K562 (cell line): ENCODE measurements around the gene TEX52. TPM values are rescaled to one million over a fixed set of nuclear protein-coding genes. Genes with fewer than 3 reads are reported as not detected.

Source experiments
- AFF1 ChIP-seq, 2 experiments: fragments of 450-650 bp; IDR thresholded peaks; 2 replicates each; pipeline ENCODE4 v1.6.1; 2018; ENCODE audit warnings: mild to moderate bottlenecking in 2 of 2, low read depth in 1 of 2; ENCODE audit not compliant: partially characterized antibody in 2 of 2
- BCLAF1 ChIP-seq, 2 experiments: fragments of 450-650 bp in 1 of 2; IDR thresholded peaks; 2 replicates each; pipeline ENCODE4 v1.6.1; 2011 to 2017; ENCODE audit warnings: low read depth in 2 of 2, antibody characterized with exemption in 1 of 2, borderline replicate concordance in 1 of 2, low read length in 1 of 2, mild to moderate bottlenecking in 1 of 2, mixed read lengths in 1 of 2; ENCODE audit not compliant: control insufficient read depth in 1 of 2
- CBX2 ChIP-seq: fragments of 200-600 bp; sonication (generic); IDR thresholded peaks from one replicate; pipeline ENCODE4 v1.6.1; 2012; ENCODE audit warnings: mild to moderate bottlenecking, low read length, inconsistent platforms; ENCODE audit not compliant: insufficient read depth, poor library complexity, severe bottlenecking
- CBX3 ChIP-seq, 2 experiments: IDR thresholded peaks; 1 replicate in 1 of 2; 2 replicates in 1 of 2; pipeline ENCODE4 v1.6.1; 2012; ENCODE audit warnings: inconsistent platforms in 2 of 2, low read length in 2 of 2, borderline replicate concordance in 1 of 2, control low read depth in 1 of 2
- FUS ChIP-seq: fragments of 200-400 bp; formaldehyde crosslinking; optimal IDR thresholded peaks from 2 replicates; pipeline ENCODE3; 2017; ENCODE audit warnings: low read depth, low read length
- NFE2L1 ChIP-seq: fragments of 450-650 bp; IDR thresholded peaks from 2 replicates; pipeline ENCODE4 v1.6.1; 2016; ENCODE audit warnings: missing genetic modification characterization, low read depth, mild to moderate bottlenecking, missing compliant biosample characterization, moderate library complexity, borderline replicate concordance
- NR0B1 ChIP-seq: fragments of 450-650 bp; IDR thresholded peaks from one replicate; pipeline ENCODE4 v1.6.1; 2018; ENCODE audit warnings: mild to moderate bottlenecking, moderate library complexity; ENCODE audit not compliant: partially characterized antibody
- OTX1 ChIP-seq: fragments of 450-650 bp; formaldehyde crosslinking; IDR thresholded peaks from 2 replicates; pipeline ENCODE4 v1.4.0; 2022; ENCODE audit warnings: mild to moderate bottlenecking
- SETDB1 ChIP-seq: IDR thresholded peaks from one replicate; pipeline ENCODE4 v1.6.1; 2012; ENCODE audit warnings: low read length, control low read depth, inconsistent platforms
- SMARCC2 ChIP-seq: fragments of 450-650 bp; IDR thresholded peaks from 2 replicates; pipeline ENCODE4 v1.6.1; 2017; ENCODE audit warnings: antibody characterized with exemption, moderate library complexity, mild to moderate bottlenecking, low read depth
- SMARCE1 ChIP-seq: fragments of 450-650 bp; IDR thresholded peaks from 2 replicates; pipeline ENCODE4 v1.7.1; 2016; ENCODE audit warnings: mild to moderate bottlenecking
- TARDBP ChIP-seq: fragments of 450-650 bp; IDR thresholded peaks from 2 replicates; pipeline ENCODE4 v1.6.1; 2016
- TRIM28 ChIP-seq: fragments of 450-650 bp; IDR thresholded peaks from 2 replicates; pipeline ENCODE4 v1.6.1; 2017
- ZNF3 ChIP-seq: fragments of 250-450 bp; sonication (Bioruptor Pico); IDR thresholded peaks from 2 replicates; pipeline ENCODE4 v1.5.0; 2021; ENCODE audit warnings: mild to moderate bottlenecking, moderate library complexity
- ZNF316 ChIP-seq: fragments of 450-650 bp; IDR thresholded peaks from 2 replicates; pipeline ENCODE4 v1.6.1; 2016
- polyA plus RNA-seq, 8 experiments: library from polyadenylated mRNA; depleted of rRNA in 4 of 8; stranded (reverse) in 5 of 8; unstranded in 3 of 8; fragments of >200 nt; fragmentation: Nextera tagmentation in 2 of 8; fragmentation: Illumina TruSeq in 1 of 8; extraction: Ambion mirVana in 2 of 8; extraction: Trizol in 1 of 8; gene quantifications; 2 replicates each; pipeline versions ENCODE4 v1.2.1 to v1.2.3, GENCODE V29; 2011 to 2014; ENCODE audit warnings: inconsistent platforms in 1 of 8, missing spikeins in 1 of 8
- total RNA-seq, 7 experiments: library from RNA; depleted of rRNA in 6 of 7; stranded (reverse); fragments of >200 nt in 6 of 7; fragmentation: Illumina TruSeq in 2 of 7; extraction: Trizol in 2 of 7; gene quantifications; 2 replicates each; pipeline versions ENCODE4 v1.2.1 to v1.2.3, GENCODE V29; 2011 to 2021; ENCODE audit warnings: low replicate concordance in 1 of 7

TEX52 gene
- total and polyA plus RNA-seq, 9 of the 15 experiments (the other 6 are each of a cell fraction or from before 2014, with no cell fraction given) = not detected

GRCh38 chr12:2890388-2891239 is 33.8 kb upstream of the TEX52 start, which contains the start of gene TULP3 (continued):
- no peak for TF ChIP-seq CBX3 (IDR thresholded peaks at IDR 0.05; ENCODE audit: borderline replicate concordance in 1 of 2, low read length in 2 of 2)
- TF ChIP-seq OTX1 (CRISPR knock-in tag) = no peak
- no peak for TF ChIP-seq NFE2L1 (tag)
- no peak for TF ChIP-seq SMARCC2
- no peak for TF ChIP-seq FUS
- TF ChIP-seq BCLAF1 (IDR thresholded peaks at IDR 0.05; ENCODE audit: borderline replicate concordance in 1 of 2, control insufficient read depth in 1 of 2, low read depth in 2 of 2, low read length in 1 of 2) = no peak
- TF ChIP-seq ZNF316 = no peak
- no peak for TF ChIP-seq AFF1 (IDR thresholded peaks at IDR 0.05; ENCODE audit: low read depth in 1 of 2, partially characterized antibody in 2 of 2)
- TF ChIP-seq TRIM28 = no peak
- TF ChIP-seq ZNF3 = no peak
- no peak for TF ChIP-seq SETDB1
- no peak for TF ChIP-seq NR0B1
- no peak for TF ChIP-seq TARDBP
- TF ChIP-seq SMARCE1 = no peak
- no peak for TF ChIP-seq CBX2
